Femur (tissue), 1 donor: ENCODE results near the gene GRM8.

Experiments
- DNase-seq: peaks from one replicate; pipeline ENCODE4 v3.0.0-alpha.2; 2017

GRM8 gene

DNA sequence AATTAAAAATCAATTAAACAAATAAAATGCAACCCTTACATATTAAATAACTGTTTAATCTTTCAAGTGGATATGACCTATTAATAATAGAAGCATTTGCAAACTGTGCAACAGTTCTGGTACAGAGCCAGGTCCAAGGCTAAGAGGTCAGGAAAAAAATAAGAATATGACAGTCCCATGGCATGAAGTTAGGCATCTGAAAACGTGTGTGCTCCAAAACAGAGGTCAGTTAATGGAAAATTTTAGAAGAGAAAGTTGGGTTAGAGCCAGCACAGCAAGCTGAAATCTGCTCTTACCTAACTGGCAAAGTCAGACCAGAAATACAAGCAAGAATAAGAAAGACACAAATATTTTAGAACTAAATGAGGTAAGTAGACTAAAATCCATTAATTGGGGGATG is 757.7 kb downstream of the GRM8 start:
- DNase-seq = no peak

GRCh38 chr7:126493801-126494200 is 758.9 kb downstream of the GRM8 start:
- no peak for DNase-seq

GRCh38 chr7:126489874-126490273 is 762.9 kb downstream of the GRM8 start:
- no peak for DNase-seq

GRCh38 chr7:126487728-126488442 is 764.9 kb downstream of the GRM8 start:
- no peak for DNase-seq

DNA sequence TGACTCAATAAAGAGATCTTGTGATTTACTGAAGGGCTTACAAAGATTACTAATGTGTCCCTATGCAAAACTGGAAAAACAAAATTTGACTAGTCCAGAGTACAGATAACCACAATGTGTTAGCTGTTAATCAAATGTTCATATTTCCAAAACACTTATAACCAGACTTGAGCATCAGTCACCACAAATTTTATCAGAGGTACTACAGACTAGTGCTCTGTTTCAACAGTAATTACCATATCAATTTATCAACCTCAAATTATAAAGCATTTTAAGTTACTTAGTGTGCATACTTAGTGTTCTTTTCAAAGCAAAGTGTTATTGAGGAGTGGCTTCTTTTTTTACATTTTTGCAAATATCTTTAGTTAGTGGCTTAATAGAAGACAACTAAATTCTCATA is 765.9 kb downstream of the GRM8 start:
- no peak for DNase-seq

GRCh38 chr7:126485791-126486190 is 767.0 kb downstream of the GRM8 start:
- DNase-seq = no peak

DNA sequence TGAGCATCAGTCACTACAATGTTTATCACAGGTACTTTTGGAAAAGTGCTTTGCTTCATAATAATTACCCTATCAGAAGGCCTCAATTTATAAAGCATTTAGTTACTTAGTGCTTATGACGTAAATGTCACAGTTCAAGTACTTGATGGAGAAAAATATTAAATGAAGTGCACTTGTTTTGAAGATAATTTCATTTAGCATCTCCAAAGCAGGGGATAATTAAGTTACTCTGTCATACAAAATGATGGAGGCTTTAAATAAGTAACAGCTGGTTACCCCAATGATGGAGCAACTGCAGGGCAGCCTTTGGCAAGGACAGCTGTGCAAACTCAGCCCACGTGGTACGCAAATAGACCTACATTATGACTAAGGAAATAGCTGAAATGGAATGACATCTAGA is 768.8 kb downstream of the GRM8 start:
- DNase-seq = no peak

- no peak for DNase-seq
These were observed 779.9 kb downstream of the GRM8 start for GRCh38 chr7:126472825-126473224.

DNA sequence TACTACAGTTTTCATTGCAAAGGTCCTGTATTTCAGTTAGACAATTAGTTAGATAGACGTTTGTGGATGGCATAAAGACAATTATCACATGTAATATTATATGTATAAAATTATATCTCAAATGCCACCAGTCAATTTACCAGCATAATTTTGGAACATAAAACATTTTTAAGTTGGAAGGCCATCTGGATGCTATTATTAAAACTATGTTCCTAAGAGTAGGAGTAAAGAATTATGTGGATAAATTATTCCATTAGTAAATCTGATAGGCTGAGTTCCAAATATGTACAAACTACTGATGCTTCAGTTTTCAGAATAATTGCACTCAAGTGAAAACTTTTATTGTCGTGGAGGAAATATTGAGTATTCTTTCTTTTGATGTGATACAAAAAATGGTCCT is 790.3 kb downstream of the GRM8 start:
- no peak for DNase-seq

- DNase-seq = no peak
These were observed 792.1 kb downstream of the GRM8 start for GRCh38 chr7:126460664-126461063.

DNA sequence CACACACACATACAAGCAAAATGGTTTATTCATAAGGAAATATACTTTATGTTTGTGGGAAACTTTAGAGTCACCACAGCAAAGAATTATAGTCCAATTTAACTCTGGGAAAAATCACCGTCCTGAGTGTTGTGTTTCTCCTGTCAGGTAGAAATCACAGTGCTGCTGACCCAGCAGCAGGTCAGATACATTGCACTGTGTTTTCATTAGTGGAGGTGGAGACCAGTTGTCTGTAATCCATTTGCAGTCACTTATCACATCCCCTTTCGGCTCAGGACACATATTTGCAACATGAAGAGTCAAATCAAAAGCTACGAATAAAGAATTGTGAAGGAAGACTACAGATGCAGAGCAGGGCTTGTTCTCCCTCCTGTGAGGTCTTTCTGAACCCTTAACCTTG is 799.6 kb downstream of the GRM8 start:
- DNase-seq = no peak

GRCh38 chr7:126450269-126450671 is 802.5 kb downstream of the GRM8 start:
- DNase-seq = no peak

GRCh38 chr7:126449611-126450268 is 803.0 kb downstream of the GRM8 start:
- DNase-seq = no peak

- DNase-seq = no peak
These were observed 804.8 kb downstream of the GRM8 start for GRCh38 chr7:126447984-126448383.

DNA sequence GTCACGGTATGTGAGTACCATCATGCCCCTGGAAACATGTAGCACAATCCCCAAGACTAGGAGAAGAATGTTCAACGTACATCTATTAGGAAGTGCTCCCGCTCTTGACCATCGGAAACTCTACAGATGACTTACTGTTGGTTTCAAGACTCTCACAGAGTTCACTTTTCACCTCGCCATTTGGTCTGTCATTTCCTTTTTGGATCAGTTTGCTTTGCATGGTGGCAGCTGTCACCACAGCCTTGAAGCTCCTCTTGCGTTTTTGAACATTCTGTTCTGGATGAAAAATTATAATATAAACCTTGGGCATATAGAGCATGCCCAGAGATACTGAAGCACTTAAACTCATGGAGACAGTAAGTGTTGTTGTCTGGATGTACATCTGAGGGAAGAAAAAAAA is 806.8 kb downstream of the GRM8 start:
- no peak for DNase-seq

DNA sequence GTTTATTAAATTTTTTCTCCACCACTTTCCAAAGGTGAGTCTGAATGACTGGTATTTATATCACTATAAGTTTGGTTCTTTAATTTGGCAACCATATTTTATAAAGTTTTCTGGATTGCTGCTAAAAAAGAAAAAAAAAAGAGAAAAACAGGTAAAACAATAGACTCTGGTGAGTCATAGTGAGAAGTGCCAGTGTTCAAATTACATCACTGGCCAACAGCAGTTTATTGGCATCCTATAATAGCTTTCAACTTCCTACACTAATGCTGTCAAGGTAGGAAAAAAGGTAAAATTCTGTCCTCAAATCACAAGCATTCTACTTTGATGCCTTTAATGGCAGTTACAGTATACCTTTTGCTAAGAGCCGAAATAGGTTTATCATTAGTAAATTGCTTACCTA is 808.8 kb downstream of the GRM8 start:
- no peak for DNase-seq

DNA sequence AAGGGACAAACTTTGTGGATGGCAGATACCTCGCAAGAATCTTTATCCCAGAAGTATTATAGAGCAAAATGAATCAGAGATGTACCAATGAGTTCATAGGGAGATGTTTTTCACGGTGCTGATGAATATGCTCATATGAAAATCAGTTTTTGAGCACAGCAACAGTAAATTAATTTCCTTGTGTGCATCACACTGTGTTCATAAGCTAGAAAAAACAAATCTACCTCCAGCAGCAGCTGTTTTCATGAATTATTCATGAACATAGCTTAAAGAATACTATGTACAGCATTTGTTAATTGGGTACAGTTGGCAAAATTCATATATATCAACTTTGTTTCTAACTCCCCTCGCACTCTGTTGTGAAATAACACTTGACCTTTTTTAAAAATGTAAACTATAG is 809.8 kb downstream of the GRM8 start:
- DNase-seq = no peak

- no peak for DNase-seq
These were observed 811.0 kb downstream of the GRM8 start for GRCh38 chr7:126441745-126442144.

DNA sequence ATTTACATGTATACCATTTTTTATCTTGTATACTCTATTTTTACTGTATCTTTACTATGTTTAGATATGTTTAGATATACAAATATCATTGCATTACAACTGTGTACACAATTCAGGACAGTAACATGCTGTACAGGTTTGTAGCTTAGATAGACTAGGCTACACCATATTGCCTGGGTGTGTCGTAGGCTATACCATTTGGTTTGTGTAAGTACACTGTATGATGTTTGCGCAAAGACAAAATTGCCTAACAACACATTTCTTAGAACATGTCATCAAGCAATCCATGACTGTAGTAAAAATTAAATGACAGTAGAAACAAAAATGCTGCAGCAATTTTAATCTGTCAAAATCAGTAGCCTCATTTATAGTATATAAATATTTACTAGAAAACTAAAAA is 812.2 kb downstream of the GRM8 start:
- no peak for DNase-seq

DNA sequence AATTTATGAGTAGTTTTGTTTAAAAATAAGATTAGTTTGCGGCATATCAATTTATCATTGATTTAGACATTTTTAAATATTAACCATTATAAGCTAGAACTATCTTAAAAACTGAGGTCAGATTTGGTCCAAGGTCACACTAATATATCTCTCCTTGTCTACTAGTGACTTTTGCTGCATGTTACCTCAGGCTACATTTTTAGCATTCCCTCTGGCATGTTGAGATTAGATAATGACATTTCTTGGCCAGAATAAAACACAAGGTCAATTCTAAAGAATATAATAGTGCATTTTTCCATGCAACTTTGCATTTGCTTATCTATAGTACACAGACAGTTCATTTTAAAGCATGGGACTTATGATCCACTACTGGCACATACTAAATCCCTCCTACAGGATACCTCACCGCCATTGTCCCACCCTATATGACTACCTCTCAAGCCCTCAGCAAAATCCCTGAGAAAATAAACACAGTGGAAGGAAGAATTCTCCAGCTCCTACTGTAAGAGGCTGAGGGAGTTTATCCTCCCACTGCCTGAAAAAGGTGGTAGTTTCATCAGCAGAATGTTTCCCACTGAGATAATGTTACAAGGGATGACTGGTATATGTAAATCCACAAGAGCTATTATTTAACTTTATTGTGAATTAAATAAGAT is 816.4 kb downstream of the GRM8 start:
- no peak for DNase-seq

DNA sequence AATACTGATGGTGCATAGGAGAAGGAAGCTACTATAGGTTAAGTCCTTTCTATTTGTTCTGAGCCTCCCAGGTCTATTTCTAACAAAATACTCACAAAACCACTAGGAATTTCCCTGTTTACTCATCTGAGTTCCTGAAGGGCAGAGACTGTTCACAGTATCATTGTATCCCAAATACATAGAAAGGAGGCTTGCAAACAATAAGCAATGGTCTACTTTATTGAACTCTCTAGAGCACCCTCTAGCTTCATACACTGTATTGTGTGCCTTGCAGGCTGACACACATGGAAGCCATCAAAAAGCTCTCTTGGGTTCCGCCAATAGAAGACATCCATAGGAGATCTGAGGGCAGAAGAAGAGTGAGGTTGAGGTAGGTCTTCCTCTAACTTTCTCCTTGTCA is 826.1 kb downstream of the GRM8 start:
- DNase-seq = no peak

GRCh38 chr7:126424985-126425384 is 827.8 kb downstream of the GRM8 start:
- no peak for DNase-seq

GRCh38 chr7:126419047-126419446 is 833.7 kb downstream of the GRM8 start:
- no peak for DNase-seq

DNA sequence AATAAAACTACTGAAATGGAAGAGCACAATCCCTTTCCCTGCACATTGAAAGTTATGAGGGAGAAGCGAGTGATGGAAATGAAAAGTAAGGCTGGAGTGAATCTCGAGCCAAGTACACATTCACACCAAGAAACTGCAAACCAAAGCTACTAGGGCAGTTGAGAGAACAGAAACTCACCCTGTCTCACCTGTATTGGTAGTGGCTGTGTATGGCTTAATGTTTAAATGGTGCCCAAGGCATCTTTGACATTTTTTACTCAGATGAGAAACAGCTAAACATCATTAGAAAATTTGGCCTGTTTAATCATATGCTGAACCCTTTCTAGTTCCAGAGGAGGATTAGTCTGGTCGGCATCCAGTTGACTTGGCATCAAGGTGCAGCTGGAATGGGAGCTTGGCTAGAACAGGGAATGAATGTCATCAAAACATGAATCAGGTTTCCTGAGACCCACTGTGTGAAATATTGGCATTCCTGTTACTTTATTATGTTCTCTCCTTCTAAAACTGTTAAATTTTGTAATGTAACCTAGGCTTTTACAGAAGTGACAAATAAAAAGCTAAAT is 840.8 kb downstream of the GRM8 start:
- no peak for DNase-seq
